Measurements from ENCODE around the gene RYR1.
"Not testable (repeated sequence)": the region's sequence is repeated elsewhere in the genome, so short reads cannot be mapped to it uniquely, and the experiment has no call there.

Gene RYR1

GRCh38 chr19:38496116-38496515, 62.6 kb downstream of the RYR1 start:
- DNase-seq = no peak

DNA sequence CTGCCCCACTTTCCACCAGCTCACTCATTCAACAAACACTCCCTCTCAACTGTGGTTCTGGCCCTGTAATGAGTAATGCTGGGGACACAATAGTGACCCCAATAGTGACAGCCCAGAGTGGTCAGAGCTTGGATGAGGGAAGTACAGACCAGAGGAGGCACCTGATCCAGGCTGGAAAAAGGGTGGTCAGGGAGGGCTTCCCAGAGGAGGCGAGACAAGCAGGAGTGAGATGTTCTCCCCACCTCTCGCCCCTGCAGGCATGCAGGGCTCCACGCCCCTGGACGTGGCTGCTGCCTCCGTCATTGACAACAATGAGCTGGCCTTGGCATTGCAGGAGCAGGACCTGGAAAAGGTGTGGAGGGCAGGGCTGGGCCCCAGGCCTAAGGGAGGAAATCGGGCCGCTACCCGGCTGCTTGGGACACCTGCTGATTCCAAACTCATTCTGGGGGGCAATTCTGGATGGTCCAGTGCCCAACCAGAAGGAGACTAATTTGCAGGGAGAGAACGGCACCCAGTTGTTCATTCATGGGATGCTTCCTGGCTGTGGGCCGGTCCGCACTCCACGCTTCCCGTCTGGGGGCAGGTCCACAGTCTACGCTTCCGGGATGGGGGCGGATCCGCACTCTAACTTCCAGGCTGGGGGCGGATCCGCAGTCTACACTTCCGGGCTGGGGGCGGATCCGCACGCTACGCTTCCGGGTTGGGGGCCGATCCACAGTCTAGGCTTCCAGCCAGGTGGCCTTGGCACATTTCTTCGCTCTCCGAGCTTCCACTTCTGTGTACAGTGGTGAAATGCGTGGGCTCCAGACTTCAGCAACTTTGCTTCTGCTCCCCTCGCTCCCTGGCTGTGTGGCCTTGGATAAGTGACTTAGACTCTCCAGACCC, 63.4 kb downstream of the RYR1 start:
- DNase-seq = no peak

- DNase-seq = no peak
These were observed 64.4 kb downstream of the RYR1 start for GRCh38 chr19:38497907-38498306.

- DNase-seq = no peak
These were observed 66.0 kb downstream of the RYR1 start for GRCh38 chr19:38499532-38499931.

- DNase-seq = no peak
These were observed 67.0 kb downstream of the RYR1 start for GRCh38 chr19:38500450-38500849.

- no peak for DNase-seq
These were observed 69.1 kb downstream of the RYR1 start for GRCh38 chr19:38502410-38503076.

- DNase-seq = no peak
These were observed 69.6 kb downstream of the RYR1 start for GRCh38 chr19:38503077-38503410.

DNA sequence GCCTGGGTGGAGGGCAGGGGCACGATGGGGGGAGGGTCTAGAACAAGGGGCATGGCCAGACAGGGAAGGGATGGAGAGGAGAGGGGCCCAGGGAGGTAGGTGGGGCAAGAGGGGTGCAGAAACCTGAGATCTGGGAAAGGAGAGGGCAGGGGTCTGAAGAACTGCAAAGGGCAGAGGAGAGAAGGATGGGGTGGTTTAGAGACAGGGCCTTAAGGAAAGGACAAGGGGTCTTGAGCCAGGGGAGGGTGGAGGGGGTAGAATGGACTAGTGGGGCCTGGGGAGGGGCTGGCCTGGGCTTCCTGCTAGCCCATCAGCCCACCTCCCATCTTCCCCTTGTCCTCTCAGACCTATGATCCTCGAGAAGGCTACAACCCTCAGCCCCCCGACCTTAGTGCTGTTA, 72.5 kb downstream of the RYR1 start:
- no peak for DNase-seq

DNA sequence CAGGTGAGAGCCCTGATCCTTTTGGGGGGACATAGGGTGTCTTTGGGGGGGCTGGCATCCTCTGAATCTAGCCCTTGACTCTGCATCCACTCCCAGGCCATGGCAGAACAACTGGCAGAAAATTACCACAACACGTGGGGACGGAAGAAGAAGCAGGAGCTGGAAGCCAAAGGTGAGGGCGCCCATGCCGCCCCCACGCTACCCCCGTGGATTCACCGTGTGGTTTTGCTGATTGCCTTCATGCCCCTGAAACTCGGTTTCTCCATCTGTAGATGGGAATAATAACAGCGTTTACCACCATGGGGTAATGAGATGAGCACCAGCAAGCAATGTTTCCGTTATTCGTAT, 72.9 kb downstream of the RYR1 start:
- DNase-seq = no peak

- DNase-seq = peak; percentile 95
These were observed 73.4 kb downstream of the RYR1 start for GRCh38 chr19:38506723-38507550.

GRCh38 chr19:38507551-38508127, 74.1 kb downstream of the RYR1 start:
- DNase-seq = no peak

- DNase-seq = no peak
These were observed 75.0 kb downstream of the RYR1 start for GRCh38 chr19:38508507-38508906.

- DNase-seq = no peak
These were observed 75.5 kb downstream of the RYR1 start for GRCh38 chr19:38509027-38509426.

DNA sequence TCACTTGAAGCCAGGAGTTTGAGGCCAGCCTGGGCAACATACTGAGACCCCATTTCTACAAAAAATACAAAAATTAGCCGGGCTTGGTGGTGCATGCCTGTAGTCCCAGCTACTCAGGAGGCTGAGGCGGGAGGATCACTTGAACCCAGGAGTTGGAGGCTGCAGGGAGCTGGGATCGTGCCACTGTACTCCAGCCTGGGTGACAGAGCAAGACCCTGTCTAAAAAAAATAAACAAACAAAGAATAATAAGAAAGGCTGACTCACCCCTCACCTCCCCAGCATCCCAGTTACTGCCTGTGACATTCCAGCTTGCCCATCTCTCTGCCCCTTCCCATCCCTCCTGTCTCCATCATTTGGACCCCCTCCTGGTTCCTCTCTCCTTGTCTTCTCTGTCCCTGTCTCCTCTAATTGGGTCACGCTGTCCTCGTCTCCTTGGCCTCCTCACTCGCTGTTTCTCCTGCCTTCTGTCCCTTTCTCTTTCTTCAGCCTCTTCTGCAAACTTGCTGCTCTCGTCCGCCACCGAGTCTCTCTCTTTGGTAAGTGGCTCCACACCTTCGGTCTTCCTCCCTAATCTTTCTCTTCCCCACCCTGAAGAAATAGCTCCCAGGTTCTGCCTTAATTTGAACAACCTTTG, 77.7 kb downstream of the RYR1 start:
- no peak for DNase-seq

- no peak for DNase-seq
These were observed 78.8 kb downstream of the RYR1 start for GRCh38 chr19:38512277-38512676.

DNA sequence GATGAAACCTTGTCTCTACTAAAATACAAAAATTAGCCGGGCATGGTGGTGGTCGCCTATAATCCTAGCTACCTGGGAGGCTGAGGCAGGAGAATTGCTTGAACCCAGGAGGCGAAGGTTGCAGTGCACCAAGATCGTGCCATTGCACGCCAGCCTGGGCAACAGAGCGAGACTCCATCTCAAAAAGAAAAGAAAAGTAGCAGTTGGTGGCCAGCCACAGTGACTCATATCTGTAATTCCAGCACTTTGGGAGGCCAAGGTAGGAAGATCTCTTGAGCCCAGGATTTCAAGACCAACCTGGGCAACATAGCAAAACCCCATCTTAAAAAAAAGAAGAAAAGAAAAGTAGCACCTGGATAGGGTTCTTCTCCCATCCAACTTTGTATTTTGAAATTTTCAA, 79.7 kb downstream of the RYR1 start:
- DNase-seq = not testable (repeated sequence)

DNA sequence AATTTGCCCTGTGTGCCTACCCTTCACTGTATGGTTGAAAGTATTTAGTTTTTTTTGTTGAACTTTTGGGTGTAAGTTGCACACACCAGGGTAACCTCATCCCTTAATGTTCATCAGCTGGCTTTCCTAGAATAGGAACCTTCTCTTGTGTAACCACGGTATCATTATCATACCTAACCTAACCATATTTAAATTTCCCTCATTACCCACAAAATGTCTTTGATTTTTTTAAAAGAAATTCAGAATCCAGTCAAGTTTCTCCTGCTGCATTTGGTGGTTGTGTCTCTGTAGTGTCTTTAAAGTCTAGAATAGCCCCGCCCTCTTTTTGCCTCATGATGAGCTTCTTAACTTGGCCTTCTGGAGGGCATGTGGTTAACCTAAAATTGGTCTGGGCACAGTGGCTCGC, 80.3 kb downstream of the RYR1 start:
- DNase-seq = peak; percentile 35

DNA sequence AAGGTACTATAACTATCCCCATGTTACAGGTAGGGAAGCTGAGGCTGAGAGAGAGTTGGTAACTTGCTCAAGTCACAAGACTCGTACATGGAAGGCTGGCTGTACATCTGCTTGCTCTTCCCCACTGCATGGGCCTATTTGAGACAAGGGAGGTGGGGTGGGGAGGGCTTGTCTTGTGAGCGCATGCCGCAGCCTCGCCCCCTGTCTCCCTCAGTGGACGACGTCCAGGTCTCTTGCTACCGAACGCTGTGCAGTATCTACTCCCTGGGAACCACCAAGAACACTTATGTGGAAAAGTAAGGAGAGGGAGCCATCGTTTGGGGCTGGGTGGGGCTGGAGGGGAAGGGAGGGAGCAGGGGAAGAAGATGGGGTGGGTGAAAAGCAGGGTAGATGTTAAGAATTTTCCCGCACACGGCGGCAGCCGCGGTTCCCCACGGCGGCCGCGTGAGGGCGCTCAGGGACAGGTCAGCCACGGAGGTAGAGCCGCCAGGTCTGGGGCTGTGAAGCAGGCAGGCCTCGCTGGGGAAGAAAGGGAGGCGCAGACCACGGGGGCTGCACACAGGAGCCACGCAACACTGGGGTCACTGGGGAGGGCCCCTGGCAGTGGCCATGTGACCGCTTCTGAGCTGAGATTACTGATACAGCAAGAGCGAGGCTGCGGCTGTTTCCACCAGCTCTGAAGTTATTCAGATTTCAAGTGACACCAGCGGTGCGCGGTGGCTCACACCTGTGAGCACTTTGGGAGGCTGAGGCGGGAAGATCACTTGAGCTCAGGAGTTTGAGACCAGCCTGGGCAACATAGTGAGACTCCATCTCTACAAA, 81.5 kb downstream of the RYR1 start:
- peak; percentile 80 for DNase-seq

DNA sequence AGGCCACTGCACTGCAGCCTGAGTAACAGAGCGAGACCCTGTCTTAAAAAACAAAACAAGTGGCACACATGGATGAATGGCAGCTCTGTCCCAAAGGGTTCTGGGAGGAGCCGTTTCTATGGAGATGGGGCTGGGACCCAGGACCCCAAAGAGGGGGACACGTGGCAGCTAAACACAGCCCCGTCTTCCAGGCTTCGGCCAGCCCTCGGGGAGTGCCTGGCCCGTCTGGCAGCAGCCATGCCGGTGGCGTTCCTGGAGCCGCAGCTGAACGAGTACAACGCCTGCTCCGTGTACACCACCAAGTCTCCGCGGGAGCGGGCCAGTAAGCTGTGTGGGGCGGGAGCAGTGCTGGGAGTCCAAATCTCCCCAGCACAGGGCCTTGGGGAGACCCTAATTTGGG, 82.4 kb downstream of the RYR1 start:
- no peak for DNase-seq

DNA sequence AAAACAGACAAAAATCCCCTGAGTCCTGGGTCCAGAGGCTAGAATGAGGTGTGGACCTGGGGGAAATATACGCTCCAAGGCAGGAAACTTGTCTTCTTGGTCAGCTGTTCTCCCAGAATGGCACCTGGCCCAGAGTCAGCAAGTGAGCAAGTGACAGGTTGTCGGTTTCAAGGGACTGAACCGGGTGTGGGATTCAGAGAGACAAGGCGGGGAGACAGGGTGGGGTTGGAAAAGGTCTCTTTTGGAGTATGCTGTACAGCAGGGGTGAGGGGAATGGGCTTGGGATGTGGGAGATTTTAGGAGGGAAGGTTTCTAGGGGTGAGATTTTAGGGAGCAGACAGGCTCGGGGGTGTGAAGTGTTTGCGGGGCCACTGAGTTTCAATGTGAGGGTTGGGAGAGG, 83.3 kb downstream of the RYR1 start:
- no peak for DNase-seq

GRCh38 chr19:38517321-38517720, 83.8 kb downstream of the RYR1 start:
- no peak for DNase-seq

GRCh38 chr19:38517980-38518379, 84.5 kb downstream of the RYR1 start:
- not testable (repeated sequence) for DNase-seq
